HepG2 (cell line): ENCODE results near the gene NECTIN2. TPM values are rescaled to one million over a fixed set of nuclear protein-coding genes. Genes with fewer than 3 reads are reported as not detected.

Experiments
- ARID2 ChIP-seq: sonication (generic); formaldehyde crosslinking; IDR thresholded peaks from 2 replicates; pipeline ENCODE4 v1.8.1; 2022; ENCODE audit warnings: mild to moderate bottlenecking, missing genetic modification reagents, borderline replicate concordance
- DR1 ChIP-seq: sonication (generic); formaldehyde crosslinking; IDR thresholded peaks from 2 replicates; pipeline ENCODE4 v1.8.0; 2021; ENCODE audit warnings: mild to moderate bottlenecking, missing genetic modification reagents, inconsistent platforms
- FOXA3 ChIP-seq: IDR thresholded peaks from 2 replicates; pipeline ENCODE4 v1.6.1; 2016; ENCODE audit warnings: missing genetic modification reagents, missing compliant biosample characterization
- KMT2B ChIP-seq: IDR thresholded peaks from 2 replicates; pipeline ENCODE4 v1.6.1; 2016; ENCODE audit warnings: missing genetic modification reagents, missing compliant biosample characterization
- NBN ChIP-seq: fragments of 450-650 bp; conservative IDR thresholded peaks from 2 replicates; pipeline ENCODE4 v1.6.1; 2017
- NFKB2 ChIP-seq: sonication (generic); formaldehyde crosslinking; IDR thresholded peaks from 2 replicates; pipeline ENCODE4 v1.4.0; 2020; ENCODE audit warnings: missing genetic modification reagents, borderline replicate concordance
- RFX5 ChIP-seq: IDR thresholded peaks from 2 replicates; pipeline ENCODE4 v1.6.1; 2011; ENCODE audit warnings: low read depth, low read length, improper control_type of control experiment
- SIX1 ChIP-seq: sonication (generic); formaldehyde crosslinking; IDR thresholded peaks from 2 replicates; pipeline ENCODE4 v1.4.0; 2020; ENCODE audit warnings: missing genetic modification reagents, borderline replicate concordance
- SMYD3 ChIP-seq: sonication (generic); formaldehyde crosslinking; IDR thresholded peaks from 2 replicates; pipeline ENCODE4 v1.8.1; 2023; ENCODE audit warnings: mild to moderate bottlenecking, missing genetic modification reagents
- XRCC5 ChIP-seq: fragments of 200-400 bp; formaldehyde crosslinking; optimal IDR thresholded peaks from 2 replicates; pipeline ENCODE3; 2017; ENCODE audit warnings: mild to moderate bottlenecking, low read length
- ZNF143 ChIP-seq: sonication (generic); formaldehyde crosslinking; IDR thresholded peaks from 2 replicates; pipeline ENCODE4 v1.4.0; 2020; ENCODE audit warnings: missing genetic modification reagents
- ZNF589 ChIP-seq: sonication (generic); formaldehyde crosslinking; conservative IDR thresholded peaks from 2 replicates; pipeline ENCODE4 v1.8.0; 2022; ENCODE audit warnings: mild to moderate bottlenecking, moderate library complexity, missing genetic modification reagents
- ZNF678 ChIP-seq: sonication (generic); formaldehyde crosslinking; IDR thresholded peaks from 2 replicates; pipeline ENCODE4 v1.4.0; 2020; ENCODE audit warnings: mild to moderate bottlenecking, missing genetic modification reagents
- ZNF703 ChIP-seq: sonication (generic); formaldehyde crosslinking; IDR thresholded peaks from 2 replicates; pipeline ENCODE4 v1.5.1; 2020; ENCODE audit warnings: missing genetic modification reagents, mild to moderate bottlenecking, moderate library complexity, borderline replicate concordance
- ZNF766 ChIP-seq: sonication (generic); formaldehyde crosslinking; IDR thresholded peaks from 2 replicates; pipeline ENCODE4 v1.5.0; 2020; ENCODE audit warnings: missing genetic modification reagents, borderline replicate concordance
- ZSCAN30 ChIP-seq: sonication (generic); formaldehyde crosslinking; IDR thresholded peaks from 2 replicates; pipeline ENCODE4 v1.5.0; 2020; ENCODE audit warnings: mild to moderate bottlenecking, missing genetic modification reagents
- polyA plus RNA-seq, 8 experiments: library from polyadenylated mRNA; depleted of rRNA in 3 of 8; stranded (reverse) in 7 of 8; unstranded in 1 of 8; fragments of >200 nt; fragmentation: Illumina TruSeq in 4 of 8; extraction: Trizol in 4 of 8; gene quantifications; 2 replicates each; pipeline versions ENCODE4 v1.2.1 to v1.2.3, GENCODE V29; 2011 to 2016; ENCODE audit warnings: low read depth in 4 of 8, missing spikeins in 1 of 8, mixed read lengths in 1 of 8; ENCODE audit not compliant: insufficient read depth in 1 of 8
- total RNA-seq, 5 experiments: library from RNA; depleted of rRNA; stranded (reverse); fragments of >200 nt; fragmentation: Illumina TruSeq; extraction: Trizol; gene quantifications; 2 replicates each; pipeline ENCODE4 v1.2.3, GENCODE V29; 2016; ENCODE audit warnings: low read depth in 1 of 5
- TF ChIP-seq, protein P1 (sequence below): sonication (generic); formaldehyde crosslinking; IDR thresholded peaks from 2 replicates; pipeline ENCODE4 v1.4.0; 2020; ENCODE audit warnings: low read depth, missing genetic modification reagents
- TF ChIP-seq, protein P2 (sequence below): sonication (generic); formaldehyde crosslinking; IDR thresholded peaks from 2 replicates; pipeline ENCODE4 v1.4.0; 2020; ENCODE audit warnings: missing genetic modification reagents
- TF ChIP-seq, protein P3 (sequence below): IDR thresholded peaks from 2 replicates; pipeline ENCODE4 v1.4.0; 2020; ENCODE audit warnings: mild to moderate bottlenecking, missing genetic modification reagents

Gene NECTIN2
- total and polyA plus RNA-seq, 2 of the 13 experiments (the other 11 are each of a cell fraction or from before 2014, with no cell fraction given), result 75.4 to 114 TPM

DNA sequence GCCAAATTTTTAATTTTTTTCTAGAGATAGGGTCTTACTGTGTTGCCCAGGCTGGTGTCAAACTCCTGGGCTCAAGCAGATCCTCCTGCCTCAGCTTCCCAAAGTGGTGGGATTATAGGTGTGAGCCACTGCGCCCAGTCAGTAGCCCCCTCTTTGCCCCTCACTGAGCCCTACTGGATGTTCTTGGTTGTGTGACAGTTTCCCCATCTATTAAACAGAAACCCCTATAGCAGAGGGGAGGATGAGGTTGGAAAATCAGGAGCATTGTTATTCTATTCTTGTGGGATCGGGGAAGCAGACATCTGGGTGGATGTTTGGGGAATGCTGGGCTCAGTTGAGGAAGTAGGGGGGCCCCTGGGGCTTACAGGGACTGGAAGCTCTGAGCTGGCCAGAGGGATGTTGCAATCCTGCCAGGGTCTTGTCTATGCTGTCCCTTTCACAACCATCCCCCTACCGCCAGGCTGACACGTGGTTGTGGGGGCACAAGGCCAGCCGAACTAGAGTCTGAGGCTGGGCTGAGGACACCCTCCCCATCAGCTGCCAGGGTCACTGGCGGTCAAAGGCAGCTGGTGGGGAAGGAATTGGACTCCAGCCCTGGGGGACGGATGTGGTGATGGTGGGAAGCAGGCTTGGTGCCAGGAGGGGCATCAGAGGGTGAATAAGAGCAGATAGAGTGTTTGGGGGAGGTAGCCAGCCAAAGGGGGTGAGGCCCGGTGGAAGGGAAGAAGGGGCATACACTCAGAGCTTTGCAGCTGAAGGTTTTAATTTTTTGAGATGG is 79.2 kb downstream of the NECTIN2 start (continued):
- TF ChIP-seq ZNF589 (CRISPR knock-in tag), result peak; percentile 95
- TF ChIP-seq ZSCAN30, result no peak
- peak; percentile 71; the same call in 1 of the 2 replicates for TF ChIP-seq SIX1
- TF ChIP-seq KMT2B, result peak; percentile 59; the same call in 1 of the 2 replicates
- TF ChIP-seq NFKB2, result peak; percentile 94; the same call in 1 of the 2 replicates
- no peak for TF ChIP-seq ARID2 (CRISPR knock-in tag)
- TF ChIP-seq NBN, result 0 out of 2 replicates have a peak, but pooled peaks have one; percentile 21
- peak; percentile 95 for TF ChIP-seq SMYD3 (CRISPR knock-in tag)
- TF ChIP-seq, protein P1, sequence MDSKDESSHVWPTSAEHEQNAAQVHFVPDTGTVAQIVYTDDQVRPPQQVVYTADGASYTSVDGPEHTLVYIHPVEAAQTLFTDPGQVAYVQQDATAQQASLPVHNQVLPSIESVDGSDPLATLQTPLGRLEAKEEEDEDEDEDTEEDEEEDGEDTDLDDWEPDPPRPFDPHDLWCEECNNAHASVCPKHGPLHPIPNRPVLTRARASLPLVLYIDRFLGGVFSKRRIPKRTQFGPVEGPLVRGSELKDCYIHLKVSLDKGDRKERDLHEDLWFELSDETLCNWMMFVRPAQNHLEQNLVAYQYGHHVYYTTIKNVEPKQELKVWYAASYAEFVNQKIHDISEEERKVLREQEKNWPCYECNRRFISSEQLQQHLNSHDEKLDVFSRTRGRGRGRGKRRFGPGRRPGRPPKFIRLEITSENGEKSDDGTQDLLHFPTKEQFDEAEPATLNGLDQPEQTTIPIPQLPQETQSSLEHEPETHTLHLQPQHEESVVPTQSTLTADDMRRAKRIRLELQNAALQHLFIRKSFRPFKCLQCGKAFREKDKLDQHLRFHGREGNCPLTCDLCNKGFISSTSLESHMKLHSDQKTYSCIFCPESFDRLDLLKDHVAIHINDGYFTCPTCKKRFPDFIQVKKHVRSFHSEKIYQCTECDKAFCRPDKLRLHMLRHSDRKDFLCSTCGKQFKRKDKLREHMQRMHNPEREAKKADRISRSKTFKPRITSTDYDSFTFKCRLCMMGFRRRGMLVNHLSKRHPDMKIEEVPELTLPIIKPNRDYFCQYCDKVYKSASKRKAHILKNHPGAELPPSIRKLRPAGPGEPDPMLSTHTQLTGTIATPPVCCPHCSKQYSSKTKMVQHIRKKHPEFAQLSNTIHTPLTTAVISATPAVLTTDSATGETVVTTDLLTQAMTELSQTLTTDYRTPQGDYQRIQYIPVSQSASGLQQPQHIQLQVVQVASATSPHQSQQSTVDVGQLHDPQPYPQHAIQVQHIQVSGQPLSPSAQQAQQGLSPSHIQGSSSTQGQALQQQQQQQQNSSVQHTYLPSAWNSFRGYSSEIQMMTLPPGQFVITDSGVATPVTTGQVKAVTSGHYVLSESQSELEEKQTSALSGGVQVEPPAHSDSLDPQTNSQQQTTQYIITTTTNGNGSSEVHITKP (CRISPR knock-in tag), result peak; percentile 87
- TF ChIP-seq ZNF678 (CRISPR knock-in tag), result 0 out of 2 replicates have a peak, but pooled peaks have one; percentile 50
- peak; percentile 94 for TF ChIP-seq FOXA3 (CRISPR knock-in tag)
- peak; percentile 84; the same call in 1 of the 2 replicates for TF ChIP-seq ZNF766 (CRISPR knock-in tag)
- TF ChIP-seq XRCC5, result peak; percentile 71
- TF ChIP-seq RFX5, result peak; percentile 87
- TF ChIP-seq ZNF143, result 0 out of 2 replicates have a peak, but pooled peaks have one; percentile 44
- TF ChIP-seq DR1 (CRISPR knock-in tag), result no peak; the same call in 1 of the 2 replicates
- TF ChIP-seq, protein P2, sequence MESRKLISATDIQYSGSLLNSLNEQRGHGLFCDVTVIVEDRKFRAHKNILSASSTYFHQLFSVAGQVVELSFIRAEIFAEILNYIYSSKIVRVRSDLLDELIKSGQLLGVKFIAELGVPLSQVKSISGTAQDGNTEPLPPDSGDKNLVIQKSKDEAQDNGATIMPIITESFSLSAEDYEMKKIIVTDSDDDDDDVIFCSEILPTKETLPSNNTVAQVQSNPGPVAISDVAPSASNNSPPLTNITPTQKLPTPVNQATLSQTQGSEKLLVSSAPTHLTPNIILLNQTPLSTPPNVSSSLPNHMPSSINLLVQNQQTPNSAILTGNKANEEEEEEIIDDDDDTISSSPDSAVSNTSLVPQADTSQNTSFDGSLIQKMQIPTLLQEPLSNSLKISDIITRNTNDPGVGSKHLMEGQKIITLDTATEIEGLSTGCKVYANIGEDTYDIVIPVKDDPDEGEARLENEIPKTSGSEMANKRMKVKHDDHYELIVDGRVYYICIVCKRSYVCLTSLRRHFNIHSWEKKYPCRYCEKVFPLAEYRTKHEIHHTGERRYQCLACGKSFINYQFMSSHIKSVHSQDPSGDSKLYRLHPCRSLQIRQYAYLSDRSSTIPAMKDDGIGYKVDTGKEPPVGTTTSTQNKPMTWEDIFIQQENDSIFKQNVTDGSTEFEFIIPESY (CRISPR knock-in tag), result peak; percentile 82
- TF ChIP-seq ZNF703 (CRISPR knock-in tag), result no peak
- TF ChIP-seq, protein P3, sequence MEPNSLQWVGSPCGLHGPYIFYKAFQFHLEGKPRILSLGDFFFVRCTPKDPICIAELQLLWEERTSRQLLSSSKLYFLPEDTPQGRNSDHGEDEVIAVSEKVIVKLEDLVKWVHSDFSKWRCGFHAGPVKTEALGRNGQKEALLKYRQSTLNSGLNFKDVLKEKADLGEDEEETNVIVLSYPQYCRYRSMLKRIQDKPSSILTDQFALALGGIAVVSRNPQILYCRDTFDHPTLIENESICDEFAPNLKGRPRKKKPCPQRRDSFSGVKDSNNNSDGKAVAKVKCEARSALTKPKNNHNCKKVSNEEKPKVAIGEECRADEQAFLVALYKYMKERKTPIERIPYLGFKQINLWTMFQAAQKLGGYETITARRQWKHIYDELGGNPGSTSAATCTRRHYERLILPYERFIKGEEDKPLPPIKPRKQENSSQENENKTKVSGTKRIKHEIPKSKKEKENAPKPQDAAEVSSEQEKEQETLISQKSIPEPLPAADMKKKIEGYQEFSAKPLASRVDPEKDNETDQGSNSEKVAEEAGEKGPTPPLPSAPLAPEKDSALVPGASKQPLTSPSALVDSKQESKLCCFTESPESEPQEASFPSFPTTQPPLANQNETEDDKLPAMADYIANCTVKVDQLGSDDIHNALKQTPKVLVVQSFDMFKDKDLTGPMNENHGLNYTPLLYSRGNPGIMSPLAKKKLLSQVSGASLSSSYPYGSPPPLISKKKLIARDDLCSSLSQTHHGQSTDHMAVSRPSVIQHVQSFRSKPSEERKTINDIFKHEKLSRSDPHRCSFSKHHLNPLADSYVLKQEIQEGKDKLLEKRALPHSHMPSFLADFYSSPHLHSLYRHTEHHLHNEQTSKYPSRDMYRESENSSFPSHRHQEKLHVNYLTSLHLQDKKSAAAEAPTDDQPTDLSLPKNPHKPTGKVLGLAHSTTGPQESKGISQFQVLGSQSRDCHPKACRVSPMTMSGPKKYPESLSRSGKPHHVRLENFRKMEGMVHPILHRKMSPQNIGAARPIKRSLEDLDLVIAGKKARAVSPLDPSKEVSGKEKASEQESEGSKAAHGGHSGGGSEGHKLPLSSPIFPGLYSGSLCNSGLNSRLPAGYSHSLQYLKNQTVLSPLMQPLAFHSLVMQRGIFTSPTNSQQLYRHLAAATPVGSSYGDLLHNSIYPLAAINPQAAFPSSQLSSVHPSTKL, result peak; percentile 97
